Peyer's patch (tissue), 4 donors: ENCODE measurements around the gene NHSL1.

ENCODE experiments used
- CTCF ChIP-seq, 6 experiments: fragments of 450-650 bp in 4 of 6; fragments of 200-600 bp in 2 of 6; sonication (generic) in 1 of 6; IDR thresholded peaks; one replicate each; pipeline ENCODE4 v1.5.1; 2017 to 2019; ENCODE audit warnings: antibody characterized with exemption in 6 of 6, mild to moderate bottlenecking in 3 of 6, moderate library complexity in 1 of 6
- POLR2A ChIP-seq, 2 donors: fragments of 450-650 bp; IDR thresholded peaks; one replicate each; pipeline ENCODE4 v1.5.1; 2017; ENCODE audit warnings: antibody characterized with exemption in 2 of 2, mild to moderate bottlenecking in 2 of 2, moderate library complexity in 2 of 2

- TF ChIP-seq CTCF (IDR thresholded peaks at IDR 0.05) (no peak), POLR2A (IDR thresholded peaks at IDR 0.05) (no peak)
Measured at GRCh38 chr6:138502546-138502945, 3.3 kb upstream of the NHSL1 start.
